Right lobe of liver (tissue), 6 donors: ENCODE measurements around the gene CSF1R. TPM values are rescaled to one million over a fixed set of nuclear protein-coding genes. Genes with fewer than 3 reads are reported as not detected.

Experiments used
- ATAC-seq, 4 donors: fragments of 200-7000 bp; cut with Tn5 transposase; one replicate each; pipeline ENCODE4 v1.9.1; 2020; ENCODE audit warnings: mild to moderate bottlenecking in 4 of 4, moderate library complexity in 4 of 4
- DNase-seq, 3 donors: peaks; one replicate each; pipeline ENCODE4 v3.0.0-alpha.2; 2020
- H3K27ac ChIP-seq, 3 donors: fragments of 200-600 bp; one replicate each; pipeline ENCODE4 v1.8.0; 2022
- H3K27me3 ChIP-seq, 2 donors: fragments of 200-600 bp; one replicate each; pipeline ENCODE4 v1.8.0; 2022
- H3K36me3 ChIP-seq, 4 donors: fragments of 200-600 bp; sonication (generic) in 1 of 4; one replicate each; pipeline versions ENCODE4 v1.5.1 to v1.8.0; 2017 to 2022; ENCODE audit warnings: control low read depth in 1 of 4
- H3K4me1 ChIP-seq, 4 donors: fragments of 200-600 bp; sonication (generic) in 1 of 4; one replicate each; pipeline versions ENCODE4 v1.5.1 to v1.8.0; 2017 to 2022; ENCODE audit warnings: control low read depth in 1 of 4
- H3K4me3 ChIP-seq, 3 donors: fragments of 200-600 bp; one replicate each; pipeline ENCODE4 v1.8.0; 2022
- H3K9me3 ChIP-seq, 4 donors: fragments of 200-600 bp; sonication (generic) in 1 of 4; one replicate each; pipeline versions ENCODE4 v1.5.1 to v1.8.0; 2017 to 2022; ENCODE audit warnings: control low read depth in 1 of 4
- POLR2A ChIP-seq: fragments of 450-650 bp; IDR thresholded peaks from one replicate; pipeline ENCODE4 v1.6.1; 2017; ENCODE audit warnings: antibody characterized with exemption, mild to moderate bottlenecking
- WGBS: methylation state at CpG from one replicate; pipeline ENCODE4 v1.1.6; 2018; ENCODE audit warnings: low coverage, low lambda C conversion rate; ENCODE audit not compliant: insufficient coverage; ENCODE audit errors: missing lambda C conversion rate; 5-methylcytosine and 5-hydroxymethylcytosine counted together
- intact Hi-C, 2 donors: fragments of 100-400 bp; cut with DNase I; formaldehyde crosslinking; loops; one replicate each; pipeline versions ENCODE4 v1.11.2 to v1.14.1; 2022
- total RNA-seq, 6 experiments: library from RNA; depleted of rRNA in 2 of 6; stranded (reverse); fragments of >200 nt in 2 of 6; fragmentation: NEBNext Ultra II Directional in 3 of 6; extraction: Animal tissue kit (Norgen Biotek cat#: 25700) in 3 of 6; gene quantifications; one replicate each; pipeline versions ENCODE4 v1.1.0 to v1.2.4, GENCODE V29; 2016 to 2023
- TF ChIP-seq, protein P1 (sequence below), 4 donors: fragments of 200-600 bp in 3 of 4; fragments of 450-650 bp in 1 of 4; IDR thresholded peaks; one replicate each; pipeline versions ENCODE4 v1.5.1 to v1.8.0; 2016 to 2022; ENCODE audit warnings: antibody characterized with exemption in 4 of 4, mild to moderate bottlenecking in 2 of 4
- donor health status: DM: no; HTN: yes; CAD: no.
- donor health status: DM: no; HTN: no; CAD: no.
- donor health status: DM: no; HTN: no; CAD: no.
- donor health status: DM: no; HTN: yes; CAD: no.
- donor health status: DM: no; HTN: yes; CAD: no.

CSF1R gene
- total RNA-seq, 6 experiments from 2014 or later: 13.0 to 45.1 (median 16.3) TPM

DNA sequence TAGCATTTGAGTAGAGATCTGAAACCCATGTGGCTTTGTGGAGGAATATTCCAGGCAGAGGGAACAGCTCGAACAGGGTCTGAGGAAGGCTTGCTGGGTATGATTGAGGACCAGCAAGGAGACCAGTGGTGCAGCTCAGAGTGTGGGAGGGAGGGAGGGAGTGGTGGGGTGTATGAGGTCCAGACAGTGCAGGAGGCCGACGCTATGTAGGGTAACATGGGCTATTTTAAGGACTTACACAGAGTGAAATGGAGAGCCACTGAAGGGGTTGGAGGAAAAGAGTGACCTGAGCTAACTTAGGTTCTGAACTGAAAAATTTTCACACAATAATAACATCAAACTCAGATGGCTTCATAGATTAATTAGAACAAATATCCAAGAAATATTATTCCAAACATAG is 43.9 kb downstream of the CSF1R start:
- no peaks in the 10 kb centered on the region for H3K4me1 ChIP-seq
- WGBS: 75% methylated on average over 1 of the region's 3 CpGs
- H3K36me3 ChIP-seq: peaks cover 6 to 91% (median 42%) of the 10 kb centered on the region in 4 donors
- H3K4me3 ChIP-seq: no peak overlapping the region
- TF ChIP-seq, protein P1, sequence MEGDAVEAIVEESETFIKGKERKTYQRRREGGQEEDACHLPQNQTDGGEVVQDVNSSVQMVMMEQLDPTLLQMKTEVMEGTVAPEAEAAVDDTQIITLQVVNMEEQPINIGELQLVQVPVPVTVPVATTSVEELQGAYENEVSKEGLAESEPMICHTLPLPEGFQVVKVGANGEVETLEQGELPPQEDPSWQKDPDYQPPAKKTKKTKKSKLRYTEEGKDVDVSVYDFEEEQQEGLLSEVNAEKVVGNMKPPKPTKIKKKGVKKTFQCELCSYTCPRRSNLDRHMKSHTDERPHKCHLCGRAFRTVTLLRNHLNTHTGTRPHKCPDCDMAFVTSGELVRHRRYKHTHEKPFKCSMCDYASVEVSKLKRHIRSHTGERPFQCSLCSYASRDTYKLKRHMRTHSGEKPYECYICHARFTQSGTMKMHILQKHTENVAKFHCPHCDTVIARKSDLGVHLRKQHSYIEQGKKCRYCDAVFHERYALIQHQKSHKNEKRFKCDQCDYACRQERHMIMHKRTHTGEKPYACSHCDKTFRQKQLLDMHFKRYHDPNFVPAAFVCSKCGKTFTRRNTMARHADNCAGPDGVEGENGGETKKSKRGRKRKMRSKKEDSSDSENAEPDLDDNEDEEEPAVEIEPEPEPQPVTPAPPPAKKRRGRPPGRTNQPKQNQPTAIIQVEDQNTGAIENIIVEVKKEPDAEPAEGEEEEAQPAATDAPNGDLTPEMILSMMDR (IDR thresholded peaks at IDR 0.05): no peak
- TF ChIP-seq POLR2A: no peak
- no peaks in the 10 kb centered on the region for H3K27me3 ChIP-seq
- no peak for DNase-seq
- no peaks in the 10 kb centered on the region for H3K9me3 ChIP-seq
- intact Hi-C loops: no loop called here
- no peak for ATAC-seq
- no peak overlapping the region for H3K27ac ChIP-seq

DNA sequence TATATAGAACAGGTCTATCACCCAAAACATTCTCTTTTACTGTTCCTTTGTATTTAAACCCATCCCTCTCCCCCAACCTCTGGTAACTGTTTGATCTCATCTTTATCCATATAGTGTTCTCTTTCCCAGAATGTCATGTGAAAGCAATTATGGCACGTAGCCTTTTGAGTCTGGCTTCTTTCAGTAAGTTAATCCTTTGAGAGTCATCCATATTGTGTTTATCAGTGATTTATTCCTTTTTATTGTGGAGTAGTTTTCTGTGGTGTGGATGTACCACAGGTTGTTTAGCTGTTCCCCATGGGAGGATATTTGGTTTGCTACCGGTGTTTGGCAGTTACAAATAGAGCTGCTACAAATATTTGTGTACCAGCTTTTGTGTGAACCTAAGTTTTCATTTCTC is 47.8 kb downstream of the CSF1R start:
- WGBS: 64% methylated on average over 2 of the region's 2 CpGs
- TF ChIP-seq, protein P1 (IDR thresholded peaks at IDR 0.05): no peak
- intact Hi-C loops: no loop called here
- H3K27me3 ChIP-seq: no peaks in the 10 kb centered on the region
- DNase-seq (no peak), ATAC-seq (no peak)
- no peak overlapping the region for H3K27ac ChIP-seq
- H3K4me3 ChIP-seq: no peak overlapping the region
- H3K9me3 ChIP-seq: no peaks in the 10 kb centered on the region
- no peaks in the 10 kb centered on the region for H3K4me1 ChIP-seq
- peaks cover 6 to 99% (median 41%) of the 10 kb centered on the region in 4 donors for H3K36me3 ChIP-seq

DNA sequence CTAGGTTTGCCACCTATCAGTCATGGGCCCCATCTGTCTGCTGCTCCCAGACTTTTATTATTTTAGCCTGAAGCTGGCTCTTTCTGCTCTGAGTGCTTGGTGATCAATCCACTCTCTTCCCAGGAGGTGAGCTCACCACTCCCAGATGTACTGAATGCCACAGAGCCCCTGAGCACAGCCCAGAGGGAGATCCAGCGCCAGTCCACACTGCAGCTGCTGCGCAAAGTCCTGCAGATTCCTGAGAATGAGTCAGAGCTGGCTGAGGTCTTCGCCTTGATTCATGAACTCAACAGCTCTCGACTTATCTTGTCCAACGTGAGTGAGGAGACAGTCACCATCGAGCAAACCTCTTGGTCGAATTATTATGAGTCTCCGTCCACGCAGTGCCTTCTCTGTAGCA is 49.8 kb downstream of the CSF1R start:
- 84% methylated on average over 5 of the region's 9 CpGs for WGBS
- peaks cover 3 to 100% (median 42%) of the 10 kb centered on the region in 4 donors for H3K36me3 ChIP-seq
- intact Hi-C loops: no loop called here
- no peak overlapping the region for H3K27ac ChIP-seq
- no peaks in the 10 kb centered on the region for H3K9me3 ChIP-seq
- no peak for DNase-seq
- no peaks in the 10 kb centered on the region for H3K27me3 ChIP-seq
- no peak overlapping the region for H3K4me3 ChIP-seq
- TF ChIP-seq, protein P1 (IDR thresholded peaks at IDR 0.05): no peak
- TF ChIP-seq POLR2A: no peak
- no peaks in the 10 kb centered on the region for H3K4me1 ChIP-seq
- no peak for ATAC-seq

DNA sequence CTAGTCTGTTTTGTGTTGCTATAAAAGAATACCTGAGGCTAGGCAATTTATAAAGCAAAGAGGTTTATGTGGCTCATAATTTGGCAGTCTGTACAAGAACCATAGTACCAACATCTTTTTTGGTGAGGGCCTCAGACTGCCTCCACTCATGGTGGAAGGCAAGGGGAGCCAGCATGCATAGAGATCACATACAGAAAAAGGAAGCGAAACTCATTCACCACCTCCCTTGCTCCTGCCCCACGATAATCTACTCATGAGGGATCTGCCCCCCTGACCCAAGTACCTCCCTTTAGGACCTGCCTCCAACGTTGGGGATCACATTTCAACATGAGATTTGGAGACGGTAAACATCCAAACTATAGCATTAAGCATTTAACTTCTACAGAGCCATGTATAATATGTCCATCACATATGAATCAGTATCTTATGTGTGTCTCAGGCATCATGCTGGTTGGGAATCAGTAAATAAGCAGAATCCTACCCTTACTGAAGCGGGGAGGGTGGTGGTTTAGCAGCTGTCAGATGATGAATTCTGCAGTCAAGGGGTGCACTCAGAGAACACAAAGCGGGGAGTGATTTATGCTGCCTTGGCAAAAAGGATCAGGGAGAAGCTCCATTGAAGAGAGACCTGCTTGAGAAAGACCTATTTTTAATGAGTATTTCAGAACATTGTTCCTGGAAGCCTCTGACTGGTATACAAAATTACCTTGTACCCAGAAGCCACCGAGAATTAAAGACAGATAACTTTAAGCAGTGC is 51.0 kb downstream of the CSF1R start:
- H3K4me3 ChIP-seq: no peak overlapping the region
- TF ChIP-seq, protein P1 (IDR thresholded peaks at IDR 0.05): no peak
- no peak for TF ChIP-seq POLR2A
- no peak overlapping the region for H3K27ac ChIP-seq
- no peaks in the 10 kb centered on the region for H3K27me3 ChIP-seq
- peaks cover 0 to 100% (median 37%) of the 10 kb centered on the region in 4 donors for H3K36me3 ChIP-seq
- no peaks in the 10 kb centered on the region for H3K9me3 ChIP-seq
- no peak for DNase-seq
- intact Hi-C loops: no loop called here
- 76% methylated on average over 5 of the region's 7 CpGs for WGBS
- ATAC-seq: no peak
- no peaks in the 10 kb centered on the region for H3K4me1 ChIP-seq
